Embryonic facial prominence (tissue), 1 donor: Measurements from ENCODE around the gene PPP1R16B.
"Not testable (repeated sequence)": the region's sequence is repeated elsewhere in the genome, so short reads cannot be mapped to it uniquely, and the experiment has no call there.

Experiments
- DNase-seq: peaks from one replicate; pipeline ENCODE4 v3.0.0-alpha.2; 2016; ENCODE audit errors: extremely low spot score

PPP1R16B gene

GRCh38 chr20:38791940-38792339 lies 13.6 kb upstream of the PPP1R16B start:
- no peak for DNase-seq

- DNase-seq = not testable (repeated sequence)
These were observed 11.4 kb upstream of the PPP1R16B start for GRCh38 chr20:38794057-38794456.

GRCh38 chr20:38798266-38798665 lies 7.2 kb upstream of the PPP1R16B start:
- DNase-seq = no peak

- DNase-seq = no peak
These were observed 6.3 kb upstream of the PPP1R16B start for GRCh38 chr20:38799203-38799602.

- DNase-seq = no peak
These were observed 4.6 kb upstream of the PPP1R16B start for GRCh38 chr20:38800882-38801281.

GRCh38 chr20:38804221-38804620 lies 1.3 kb upstream of the PPP1R16B start:
- DNase-seq = no peak

GRCh38 chr20:38804682-38805501 lies 605 bp upstream of the PPP1R16B start:
- no peak for DNase-seq

- DNase-seq = no peak
These were observed 709 bp downstream of the PPP1R16B start for GRCh38 chr20:38805958-38806854.

GRCh38 chr20:38806855-38807655 lies 1.6 kb downstream of the PPP1R16B start:
- DNase-seq = no peak

GRCh38 chr20:38809942-38810341 lies 4.4 kb downstream of the PPP1R16B start:
- DNase-seq = no peak

- DNase-seq = no peak
These were observed 5.6 kb downstream of the PPP1R16B start for GRCh38 chr20:38810926-38811630.

GRCh38 chr20:38811769-38812168 lies 6.3 kb downstream of the PPP1R16B start:
- DNase-seq = no peak

GRCh38 chr20:38812182-38812581 lies 6.7 kb downstream of the PPP1R16B start:
- DNase-seq = no peak

GRCh38 chr20:38812709-38813573 lies 7.4 kb downstream of the PPP1R16B start:
- DNase-seq = no peak

GRCh38 chr20:38813574-38813962 lies 8.1 kb downstream of the PPP1R16B start:
- DNase-seq = not testable (repeated sequence)

GRCh38 chr20:38815446-38815845 lies 9.9 kb downstream of the PPP1R16B start:
- no peak for DNase-seq

- no peak for DNase-seq
These were observed 12.9 kb downstream of the PPP1R16B start for GRCh38 chr20:38818113-38819065.

- DNase-seq = no peak
These were observed 20.0 kb downstream of the PPP1R16B start for GRCh38 chr20:38825571-38825900.

GRCh38 chr20:38825901-38826625 lies 20.6 kb downstream of the PPP1R16B start:
- DNase-seq = no peak
